HCT116 (cell line): ENCODE results near the gene EZH1. TPM values are rescaled to one million over a fixed set of nuclear protein-coding genes. Genes with fewer than 3 reads are reported as not detected.

Experiments
- ATAC-seq: fragments of 200-7000 bp; cut with Tn5 transposase; 2 replicates; pipeline ENCODE4 v1.9.1; 2020; ENCODE audit warnings: mild to moderate bottlenecking, moderate library complexity
- BruUV-seq: library from RNA; stranded (reverse); fragments of 400-500 nt; replicated peaks from 2 replicates; lab custom pipeline; 2021; lab: Mats Ljungman, UMichigan
- CTCF ChIA-PET: fragments of 300-600 bp; sonication (Branson Sonifier 250); formaldehyde crosslinking; loops from one replicate; lab custom pipeline; 2021; ENCODE audit warnings: antibody characterized with exemption; lab: Charles Lee
- POLR2A ChIA-PET: fragments of 300-600, 350-600 bp; sonication (Branson Sonifier 250); formaldehyde crosslinking; loops from one replicate; lab custom pipeline; 2021; ENCODE audit warnings: antibody characterized with exemption; lab: Charles Lee
- RAD21 ChIA-PET, 2 experiments: fragments of 300-600 bp; sonication (Branson Sonifier 250); formaldehyde crosslinking; loops; one replicate each; lab custom pipeline; 2023; ENCODE audit warnings: low total read pairs in 2 of 2; ENCODE audit not compliant: uncharacterized antibody in 2 of 2, unreplicated experiment in 2 of 2, low non-redundant PET in 1 of 2; lab: Charles Lee
- DNase-seq: peaks from one replicate; pipeline ENCODE4 v3.0.0-alpha.2; 2010; ENCODE audit warnings: low read depth, low spot score
- H2AFZ ChIP-seq: fragments of 200-600 bp; shearing (Covaris generic), sonication (generic); 2 replicates; pipeline ENCODE4 v1.6.1; 2017; ENCODE audit warnings: low read depth, mixed run types, mixed read lengths, antibody characterized with exemption, low read length; ENCODE audit not compliant: poor library complexity, severe bottlenecking
- H3K27ac ChIP-seq: 2 replicates; pipeline ENCODE4 v1.5.1; 2012; ENCODE audit warnings: low read depth, low read length
- H3K27me3 ChIP-seq: fragments of 200-600 bp; sonication (generic); 2 replicates; pipeline ENCODE4 v1.6.1; 2016; ENCODE audit warnings: mixed run types, low read length, mixed read lengths; ENCODE audit not compliant: insufficient read depth
- H3K36me3 ChIP-seq, 2 experiments: fragments of 200-500 bp in 1 of 2; fragments of 200-600 bp in 1 of 2; sonication (Bioruptor generic) in 1 of 2; sonication (generic) in 1 of 2; 2 replicates each; pipeline versions ENCODE4 v1.5.1 to v1.6.1; 2014 to 2016; ENCODE audit warnings: low read length in 2 of 2, inconsistent platforms in 1 of 2, mixed read lengths in 1 of 2, mixed run types in 1 of 2; ENCODE audit not compliant: insufficient read depth in 2 of 2, control insufficient read depth in 1 of 2
- H3K4me1 ChIP-seq, 2 experiments: fragments of 200-600 bp in 1 of 2; sonication (generic) in 1 of 2; 2 replicates each; pipeline versions ENCODE4 v1.5.1 to v1.6.1; 2012 to 2017; ENCODE audit warnings: low read length in 2 of 2, inconsistent platforms in 1 of 2, mild to moderate bottlenecking in 1 of 2, mixed read lengths in 1 of 2, mixed run types in 1 of 2, moderate library complexity in 1 of 2; ENCODE audit not compliant: insufficient read depth in 2 of 2, control insufficient read depth in 1 of 2
- H3K4me2 ChIP-seq: fragments of 200-600 bp; sonication (generic); 2 replicates; pipeline ENCODE4 v1.6.1; 2017; ENCODE audit warnings: mixed run types, low read length, mixed read lengths
- H3K4me3 ChIP-seq, 2 experiments: fragments of 200-600 bp in 1 of 2; sonication (generic) in 1 of 2; replicated peaks in 1 of 2; 2 replicates each; pipeline ENCODE4 v1.5.1; 2011 to 2016; ENCODE audit warnings: low read length in 2 of 2, control low read depth in 1 of 2, low read depth in 1 of 2, mild to moderate bottlenecking in 1 of 2, mixed read lengths in 1 of 2, mixed run types in 1 of 2
- H3K79me2 ChIP-seq: fragments of 200-600 bp; sonication (generic); 2 replicates; pipeline ENCODE4 v1.6.1; 2017; ENCODE audit warnings: mild to moderate bottlenecking, mixed run types, low read length, moderate library complexity, mixed read lengths; ENCODE audit not compliant: insufficient read depth
- H3K9ac ChIP-seq: fragments of 200-600 bp; sonication (generic); 2 replicates; pipeline ENCODE4 v1.6.1; 2016; ENCODE audit warnings: low read length, mixed read lengths
- H3K9me2 ChIP-seq: fragments of 200-600 bp; sonication (generic), shearing (Covaris generic); 2 replicates; pipeline ENCODE4 v1.6.1; 2017; ENCODE audit warnings: mixed run types, mild to moderate bottlenecking, moderate library complexity; ENCODE audit not compliant: insufficient read depth
- H3K9me3 ChIP-seq, 2 experiments: fragments of 200-500 bp in 1 of 2; fragments of 200-600 bp in 1 of 2; sonication (Bioruptor generic) in 1 of 2; sonication (generic) in 1 of 2; 2 replicates each; pipeline ENCODE4 v1.6.1; 2014 to 2017; ENCODE audit warnings: low read length in 2 of 2, mixed read lengths in 2 of 2, inconsistent platforms in 1 of 2, low read depth in 1 of 2, mild to moderate bottlenecking in 1 of 2, mixed run types in 1 of 2, moderate library complexity in 1 of 2; ENCODE audit not compliant: control insufficient read depth in 1 of 2, insufficient read depth in 1 of 2
- H4K20me1 ChIP-seq: fragments of 200-600 bp; sonication (generic), shearing (Covaris generic); 2 replicates; pipeline ENCODE4 v1.6.1; 2017; ENCODE audit warnings: mixed run types, mild to moderate bottlenecking, moderate library complexity; ENCODE audit not compliant: insufficient read depth
- ATF3 ChIP-seq: IDR thresholded peaks from 2 replicates; pipeline ENCODE4 v1.6.1; 2012
- CBX3 ChIP-seq: IDR thresholded peaks from 2 replicates; pipeline ENCODE4 v1.6.1; 2012; ENCODE audit warnings: low read depth
- CEBPB ChIP-seq: IDR thresholded peaks from 2 replicates; pipeline ENCODE4 v1.6.1; 2012; ENCODE audit warnings: low read depth
- EZH2 ChIP-seq: fragments of 200-600 bp; sonication (generic); IDR thresholded peaks from 2 replicates; pipeline ENCODE4 v1.6.1; 2017; ENCODE audit warnings: antibody characterized with exemption, mixed run types
- EZH2phosphoT487 ChIP-seq: fragments of 200-600 bp; IDR thresholded peaks from 2 replicates; pipeline ENCODE4 v1.6.1; 2018; ENCODE audit warnings: antibody characterized with exemption, borderline replicate concordance
- FOSL1 ChIP-seq: IDR thresholded peaks from 2 replicates; pipeline ENCODE4 v1.6.1; 2012; ENCODE audit warnings: low read depth
- MAX ChIP-seq: IDR thresholded peaks from 2 replicates; pipeline ENCODE4 v1.6.1; 2012
- POLR2A ChIP-seq: IDR thresholded peaks from 2 replicates; pipeline ENCODE4 v1.7.0; 2011; ENCODE audit warnings: borderline replicate concordance; ENCODE audit not compliant: insufficient read depth, insufficient read length; ENCODE audit errors: extremely low read depth
- POLR2AphosphoS5 ChIP-seq: IDR thresholded peaks from 2 replicates; pipeline ENCODE4 v1.6.1; 2011; ENCODE audit warnings: mild to moderate bottlenecking, low read depth, low read length, moderate library complexity
- RAD21 ChIP-seq: IDR thresholded peaks from 2 replicates; pipeline ENCODE4 v1.6.1; 2012; ENCODE audit warnings: low read depth, mild to moderate bottlenecking
- SP1 ChIP-seq: IDR thresholded peaks from 2 replicates; pipeline ENCODE4 v1.6.1; 2012; ENCODE audit warnings: low read depth
- YY1 ChIP-seq: IDR thresholded peaks from 2 replicates; pipeline ENCODE4 v1.6.1; 2011; ENCODE audit warnings: low read length, low read depth, moderate library complexity, mild to moderate bottlenecking; ENCODE audit not compliant: insufficient replicate concordance; ENCODE audit errors: extremely low read depth
- ZBTB33 ChIP-seq: IDR thresholded peaks from 2 replicates; pipeline ENCODE4 v1.6.1; 2011; ENCODE audit warnings: mild to moderate bottlenecking, low read length, moderate library complexity; ENCODE audit not compliant: insufficient replicate concordance; ENCODE audit errors: extremely low read depth
- ZFX ChIP-seq: fragments of 450-650 bp; IDR thresholded peaks from 2 replicates; pipeline ENCODE4 v1.6.1; 2017
- intact Hi-C: fragments of 100-400 bp; cut with micrococcal nuclease; formaldehyde crosslinking; loops from 2 replicates; pipeline ENCODE4 v1.10.0; 2022
- total RNA-seq: library from RNA; stranded (reverse); gene quantifications from one replicate; pipeline ENCODE4 v1.2.1, GENCODE V29; 2021; ENCODE audit not compliant: unreplicated experiment

EZH1 gene
- total RNA-seq, 1 experiment from 2014 or later: 29.3 TPM

GRCh38 chr17:42677921-42678781 lies 66.7 kb downstream of the EZH1 start (continued):
- peak; percentile 85 for TF ChIP-seq ZBTB33
- no peak; the same call in 1 of the 2 replicates for TF ChIP-seq CBX3
- no peak for TF ChIP-seq FOSL1
- TF ChIP-seq POLR2A: peak; percentile 76

GRCh38 chr17:42677012-42677857 lies 67.6 kb downstream of the EZH1 start:
- H2AFZ ChIP-seq: no peak overlapping the region
- H3K79me2 ChIP-seq: peaks cover 38% of the 10 kb centered on the region
- H3K9me3 ChIP-seq: no peaks in the 10 kb centered on the region
- intact Hi-C loops: loop anchor here (5.0 kb wide), 1 partner anchor 55 kb away; no protein-coding TSS in a partner anchor
- peaks cover 9 to 12% of the 10 kb centered on the region in 2 experiments; a peak in 3 of 4 replicates for H3K36me3 ChIP-seq
- POLR2A ChIA-PET: interaction anchor here (1.3 to 3.6 kb wide), 5 partner anchors 10 to 639 kb away, joined by 3 to 16 read pairs (median 7); partner anchors contain the start of genes RETREG3 and TUBG1
- peak overlapping the region; percentile 99 for H3K4me2 ChIP-seq
- H4K20me1 ChIP-seq: no peaks in the 10 kb centered on the region
- RAD21 ChIA-PET: interaction anchor here (0.7 to 1.7 kb wide), 5 partner anchors 49 to 99 kb away, joined by 3 to 6 read pairs (median 3); partner anchors contain the start of genes RETREG3 (in 1 of the 2) and TUBG1 (in 1 of the 2)
- peak overlapping the region; percentile 95 to 98 for H3K4me3 ChIP-seq
- TF ChIP-seq ZFX (no peak), MAX (peak; percentile 58; the same call in 1 of the 2 replicates), SP1 (peak; percentile 95), EZH2 (no peak), POLR2AphosphoS5 (peak; percentile 11; the same call in 1 of the 2 replicates), CBX3 (no peak), RAD21 (no peak), CEBPB (peak; percentile 93), EZH2phosphoT487 (no peak), YY1 (no peak), ATF3 (no peak), POLR2A (no peak)
- no peaks in the 10 kb centered on the region for H3K27me3 ChIP-seq
- H3K9ac ChIP-seq: peak overlapping the region; percentile 95
- CTCF ChIA-PET: interaction anchor here (0.8 to 6.4 kb wide), 6 partner anchors 10 to 99 kb away, joined by 3 to 136 read pairs (median 4); partner anchors contain the start of genes PSMC3IP and TUBG2
- H3K4me1 ChIP-seq: peaks cover 37 to 72% of the 10 kb centered on the region in 2 experiments
- TSS peak; percentile 56 for BruUV-seq
- H3K27ac ChIP-seq: peak overlapping the region; percentile 96
- DNase-seq (peak; percentile 99), ATAC-seq (peak; percentile 71)
- H3K9me2 ChIP-seq: no peaks in the 10 kb centered on the region
